Measurements from ENCODE around the gene RASSF9.

RASSF9 gene

DNA sequence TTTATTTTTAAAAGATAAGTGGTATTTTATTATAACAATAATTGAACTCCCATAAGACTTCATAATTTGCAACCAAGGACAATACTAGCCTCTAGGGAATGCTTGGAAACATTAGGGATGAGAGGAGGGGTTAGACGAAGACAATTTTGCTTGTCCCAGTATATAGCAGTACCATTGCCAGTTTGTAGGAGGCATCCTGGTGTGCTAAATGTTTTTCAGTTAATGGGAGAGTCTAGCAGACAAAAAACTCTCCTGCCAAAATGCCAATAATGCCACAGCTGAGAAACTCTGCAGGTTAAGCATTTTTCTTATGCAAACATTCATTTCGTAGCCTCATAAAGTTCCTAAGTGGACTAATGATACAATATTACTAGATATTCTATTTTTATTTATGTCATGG is 38.1 kb downstream of the RASSF9 start:
- H3K27ac ChIP-seq (ENCODE audit: low read depth in 2 of 2, low read length in 2 of 2): no peak overlapping the region
- no peaks in the 10 kb centered on the region for H3K27me3 ChIP-seq (ENCODE audit: control insufficient read depth in 2 of 2, insufficient read depth in 2 of 2, low read length in 2 of 2)
- H3K36me3 ChIP-seq (ENCODE audit: control insufficient read depth in 2 of 2, insufficient read depth in 2 of 2, low read length in 2 of 2): no peaks in the 10 kb centered on the region
- H3K9me3 ChIP-seq (ENCODE audit: control insufficient read depth in 2 of 2, low read length in 2 of 2): no peaks in the 10 kb centered on the region
- H3K4me3 ChIP-seq (ENCODE audit: low read length in 2 of 2): no peak overlapping the region
- H3K4me1 ChIP-seq (ENCODE audit: control insufficient read depth in 2 of 2, insufficient read depth in 2 of 2, low read length in 2 of 2): no peaks in the 10 kb centered on the region
- H3K9ac ChIP-seq (ENCODE audit: low read depth in 1 of 2, low read length in 2 of 2): no peak overlapping the region

DNA sequence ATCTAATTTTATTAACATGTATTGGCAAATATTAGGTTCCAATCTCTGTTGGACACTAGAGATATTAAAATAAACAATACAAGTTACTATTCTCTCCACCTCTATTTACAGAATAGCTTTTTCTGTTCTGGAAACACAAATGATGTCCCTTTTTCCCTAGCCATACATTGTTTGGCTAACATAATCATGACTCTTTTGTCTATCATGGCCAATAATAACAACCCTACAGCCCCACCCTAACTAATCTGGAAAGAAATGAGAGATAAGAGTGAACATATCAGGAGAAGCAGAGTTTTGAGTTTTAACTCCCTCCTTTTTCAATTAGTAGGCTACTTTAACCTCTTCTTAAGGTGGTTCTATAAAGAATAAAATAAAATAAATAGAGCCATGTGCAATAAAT is 40.2 kb downstream of the RASSF9 start:
- no peak overlapping the region for H3K27ac ChIP-seq (ENCODE audit: low read depth in 2 of 2, low read length in 2 of 2)
- H3K9me3 ChIP-seq (ENCODE audit: control insufficient read depth in 2 of 2, low read length in 2 of 2): no peaks in the 10 kb centered on the region
- no peaks in the 10 kb centered on the region for H3K36me3 ChIP-seq (ENCODE audit: control insufficient read depth in 2 of 2, insufficient read depth in 2 of 2, low read length in 2 of 2)
- no peak overlapping the region for H3K4me3 ChIP-seq (ENCODE audit: low read length in 2 of 2)
- H3K4me1 ChIP-seq (ENCODE audit: control insufficient read depth in 2 of 2, insufficient read depth in 2 of 2, low read length in 2 of 2): no peaks in the 10 kb centered on the region
- H3K9ac ChIP-seq (ENCODE audit: low read depth in 1 of 2, low read length in 2 of 2): no peak overlapping the region
- no peaks in the 10 kb centered on the region for H3K27me3 ChIP-seq (ENCODE audit: control insufficient read depth in 2 of 2, insufficient read depth in 2 of 2, low read length in 2 of 2)

DNA sequence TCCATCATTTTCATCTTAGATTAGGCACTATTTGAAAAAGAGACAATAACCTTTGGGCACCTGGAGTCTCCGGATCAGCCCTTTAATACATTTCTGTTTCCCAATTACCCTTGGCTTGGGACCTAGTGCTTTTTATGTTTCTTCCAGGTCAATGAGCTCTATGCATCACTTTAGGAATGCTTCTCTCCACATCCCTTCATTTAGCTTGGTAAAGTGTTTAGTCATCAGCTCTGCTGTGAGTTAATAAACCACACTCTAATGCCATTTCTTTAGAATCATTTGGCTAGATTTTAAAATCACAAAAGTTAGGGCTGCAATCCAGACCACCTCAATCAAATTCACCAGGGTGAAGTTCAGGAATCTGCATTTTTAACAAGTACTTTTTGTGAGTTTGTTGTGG is 41.7 kb downstream of the RASSF9 start:
- Histone ChIP-seq H3K4me1 (ENCODE audit: control insufficient read depth in 2 of 2, insufficient read depth in 2 of 2, low read length in 2 of 2) (no peaks in the 10 kb centered on the region), H3K27ac (ENCODE audit: low read depth in 2 of 2, low read length in 2 of 2) (no peak overlapping the region), H3K36me3 (ENCODE audit: control insufficient read depth in 2 of 2, insufficient read depth in 2 of 2, low read length in 2 of 2) (no peaks in the 10 kb centered on the region), H3K27me3 (ENCODE audit: control insufficient read depth in 2 of 2, insufficient read depth in 2 of 2, low read length in 2 of 2) (no peaks in the 10 kb centered on the region), H3K9ac (ENCODE audit: low read depth in 1 of 2, low read length in 2 of 2) (no peak overlapping the region), H3K9me3 (ENCODE audit: control insufficient read depth in 2 of 2, low read length in 2 of 2) (no peaks in the 10 kb centered on the region), H3K4me3 (ENCODE audit: low read length in 2 of 2) (no peak overlapping the region)

DNA sequence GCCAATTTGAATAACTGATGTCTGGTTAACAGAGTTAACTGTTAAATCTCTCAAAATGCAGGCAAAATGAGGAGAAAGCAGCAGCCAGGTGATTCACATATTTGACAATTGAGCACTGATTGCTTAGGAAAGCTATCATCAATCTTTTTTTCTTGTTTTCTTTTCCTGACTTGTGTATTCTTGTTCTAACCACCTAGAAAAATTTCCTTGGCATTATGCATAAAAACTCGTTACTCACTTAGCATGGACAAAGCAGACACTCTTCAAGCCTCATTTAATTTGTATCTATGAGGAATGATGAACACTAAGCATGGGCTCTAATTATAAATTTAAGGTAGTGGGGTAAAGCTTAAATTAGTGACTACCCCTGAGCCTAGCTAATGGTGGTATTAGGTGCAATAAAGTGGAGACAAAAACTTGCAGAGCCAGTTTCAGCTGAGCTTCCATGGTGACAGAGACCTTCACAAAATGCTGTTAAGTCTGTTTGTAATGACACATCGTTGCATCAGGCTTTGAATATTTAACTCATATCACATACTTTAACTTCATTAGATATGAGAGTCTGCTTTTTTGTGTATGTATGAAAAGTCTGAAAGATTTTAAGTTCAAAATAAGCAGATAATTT is 52.0 kb downstream of the RASSF9 start:
- Histone ChIP-seq H3K4me1 (ENCODE audit: control insufficient read depth in 2 of 2, insufficient read depth in 2 of 2, low read length in 2 of 2) (no peaks in the 10 kb centered on the region), H3K27me3 (ENCODE audit: control insufficient read depth in 2 of 2, insufficient read depth in 2 of 2, low read length in 2 of 2) (no peaks in the 10 kb centered on the region), H3K4me3 (ENCODE audit: low read length in 2 of 2) (no peak overlapping the region), H3K9me3 (ENCODE audit: control insufficient read depth in 2 of 2, low read length in 2 of 2) (no peaks in the 10 kb centered on the region), H3K9ac (ENCODE audit: low read depth in 1 of 2, low read length in 2 of 2) (no peak overlapping the region), H3K36me3 (ENCODE audit: control insufficient read depth in 2 of 2, insufficient read depth in 2 of 2, low read length in 2 of 2) (no peaks in the 10 kb centered on the region), H3K27ac (ENCODE audit: low read depth in 2 of 2, low read length in 2 of 2) (no peak overlapping the region)

DNA sequence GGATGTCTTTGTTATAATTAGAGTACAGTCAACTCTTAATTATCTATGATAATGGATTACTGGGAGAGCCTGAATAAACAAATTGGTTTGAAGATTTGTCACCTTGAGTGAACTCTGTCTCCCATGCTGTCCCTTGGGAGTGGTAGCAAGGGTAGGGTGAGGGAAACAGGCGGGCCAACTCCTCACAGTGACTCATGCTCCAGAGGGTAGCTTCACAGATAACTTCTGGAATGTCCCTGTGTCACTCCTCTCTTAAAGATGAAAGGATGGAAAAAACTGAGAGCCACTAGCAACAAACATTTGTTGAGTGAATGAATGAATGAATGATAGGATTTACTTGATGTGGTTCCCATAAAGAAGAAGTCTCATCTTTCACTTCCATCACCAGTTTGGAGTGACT is 53.5 kb downstream of the RASSF9 start:
- H3K4me1 ChIP-seq (ENCODE audit: control insufficient read depth in 2 of 2, insufficient read depth in 2 of 2, low read length in 2 of 2): no peaks in the 10 kb centered on the region
- no peak overlapping the region for H3K4me3 ChIP-seq (ENCODE audit: low read length in 2 of 2)
- H3K27me3 ChIP-seq (ENCODE audit: control insufficient read depth in 2 of 2, insufficient read depth in 2 of 2, low read length in 2 of 2): no peaks in the 10 kb centered on the region
- no peak overlapping the region for H3K9ac ChIP-seq (ENCODE audit: low read depth in 1 of 2, low read length in 2 of 2)
- no peaks in the 10 kb centered on the region for H3K36me3 ChIP-seq (ENCODE audit: control insufficient read depth in 2 of 2, insufficient read depth in 2 of 2, low read length in 2 of 2)
- no peaks in the 10 kb centered on the region for H3K9me3 ChIP-seq (ENCODE audit: control insufficient read depth in 2 of 2, low read length in 2 of 2)
- no peak overlapping the region for H3K27ac ChIP-seq (ENCODE audit: low read depth in 2 of 2, low read length in 2 of 2)

DNA sequence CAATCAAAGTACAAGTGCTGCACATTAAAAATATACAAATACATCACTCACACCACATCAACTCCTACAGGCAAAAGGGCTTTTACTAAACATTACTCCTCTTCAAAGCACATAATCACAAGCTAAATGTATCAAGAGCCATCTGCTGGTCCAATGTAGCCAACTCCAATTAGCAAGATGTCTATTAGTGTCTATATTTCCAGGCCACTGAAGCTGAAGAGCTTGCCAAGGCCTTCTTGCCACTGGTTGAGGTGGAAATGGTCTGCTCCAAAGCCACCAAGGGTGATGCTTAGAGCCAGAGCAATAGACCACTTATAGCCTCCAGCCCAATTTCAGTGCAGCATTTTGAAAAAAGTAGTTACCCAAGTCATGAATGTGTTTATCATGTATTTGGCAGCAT is 54.4 kb downstream of the RASSF9 start:
- no peaks in the 10 kb centered on the region for H3K4me1 ChIP-seq (ENCODE audit: control insufficient read depth in 2 of 2, insufficient read depth in 2 of 2, low read length in 2 of 2)
- H3K9ac ChIP-seq (ENCODE audit: low read depth in 1 of 2, low read length in 2 of 2): no peak overlapping the region
- H3K27me3 ChIP-seq (ENCODE audit: control insufficient read depth in 2 of 2, insufficient read depth in 2 of 2, low read length in 2 of 2): no peaks in the 10 kb centered on the region
- no peak overlapping the region for H3K4me3 ChIP-seq (ENCODE audit: low read length in 2 of 2)
- H3K36me3 ChIP-seq (ENCODE audit: control insufficient read depth in 2 of 2, insufficient read depth in 2 of 2, low read length in 2 of 2): no peaks in the 10 kb centered on the region
- H3K27ac ChIP-seq (ENCODE audit: low read depth in 2 of 2, low read length in 2 of 2): no peak overlapping the region
- no peaks in the 10 kb centered on the region for H3K9me3 ChIP-seq (ENCODE audit: control insufficient read depth in 2 of 2, low read length in 2 of 2)

DNA sequence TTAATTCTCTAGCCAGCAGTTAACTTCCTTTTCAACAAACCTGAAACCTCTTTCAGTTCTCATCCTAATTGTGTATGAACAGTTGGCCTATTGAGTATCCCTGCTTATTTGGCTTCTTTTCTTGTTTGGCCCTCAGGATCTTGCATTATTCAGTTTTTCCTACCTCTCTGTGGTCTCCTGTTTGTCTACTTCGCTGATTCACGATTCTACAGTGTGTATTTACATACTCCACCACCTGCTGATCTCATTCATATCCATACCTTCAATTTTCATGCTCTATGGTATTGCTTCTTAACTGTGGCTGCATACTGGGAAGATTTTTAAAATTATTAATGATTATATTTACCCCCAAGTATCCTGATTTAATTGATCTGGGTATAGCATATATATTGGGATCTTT is 56.4 kb downstream of the RASSF9 start:
- no peaks in the 10 kb centered on the region for H3K4me1 ChIP-seq (ENCODE audit: control insufficient read depth in 2 of 2, insufficient read depth in 2 of 2, low read length in 2 of 2)
- H3K4me3 ChIP-seq (ENCODE audit: low read length in 2 of 2): no peak overlapping the region
- no peak overlapping the region for H3K27ac ChIP-seq (ENCODE audit: low read depth in 2 of 2, low read length in 2 of 2)
- H3K27me3 ChIP-seq (ENCODE audit: control insufficient read depth in 2 of 2, insufficient read depth in 2 of 2, low read length in 2 of 2): no peaks in the 10 kb centered on the region
- no peaks in the 10 kb centered on the region for H3K9me3 ChIP-seq (ENCODE audit: control insufficient read depth in 2 of 2, low read length in 2 of 2)
- no peaks in the 10 kb centered on the region for H3K36me3 ChIP-seq (ENCODE audit: control insufficient read depth in 2 of 2, insufficient read depth in 2 of 2, low read length in 2 of 2)
- H3K9ac ChIP-seq (ENCODE audit: low read depth in 1 of 2, low read length in 2 of 2): no peak overlapping the region

DNA sequence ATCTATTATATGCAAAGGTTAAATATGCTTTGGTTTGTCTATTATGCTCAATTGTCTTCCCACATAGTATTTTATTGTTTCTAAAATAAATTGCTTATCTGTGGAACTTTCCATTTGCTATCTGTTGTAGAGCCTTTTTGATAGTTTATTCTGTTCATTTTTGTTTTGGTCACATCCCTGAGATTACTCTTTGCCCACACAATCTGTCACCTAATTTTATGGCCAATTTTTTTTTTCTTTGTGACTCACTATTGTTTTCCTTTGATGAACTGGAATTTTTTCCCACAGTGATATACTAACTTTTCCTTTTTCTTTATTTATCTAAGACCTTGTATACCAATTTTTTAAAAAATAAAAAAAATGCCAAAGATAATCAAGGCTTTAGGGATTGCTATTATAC is 61.1 kb downstream of the RASSF9 start:
- Histone ChIP-seq H3K9me3 (ENCODE audit: control insufficient read depth in 2 of 2, low read length in 2 of 2) (no peaks in the 10 kb centered on the region), H3K9ac (ENCODE audit: low read depth in 1 of 2, low read length in 2 of 2) (no peak overlapping the region), H3K27me3 (ENCODE audit: control insufficient read depth in 2 of 2, insufficient read depth in 2 of 2, low read length in 2 of 2) (no peaks in the 10 kb centered on the region), H3K4me3 (ENCODE audit: low read length in 2 of 2) (no peak overlapping the region), H3K4me1 (ENCODE audit: control insufficient read depth in 2 of 2, insufficient read depth in 2 of 2, low read length in 2 of 2) (no peaks in the 10 kb centered on the region), H3K27ac (ENCODE audit: low read depth in 2 of 2, low read length in 2 of 2) (no peak overlapping the region), H3K36me3 (ENCODE audit: control insufficient read depth in 2 of 2, insufficient read depth in 2 of 2, low read length in 2 of 2) (no peaks in the 10 kb centered on the region)

DNA sequence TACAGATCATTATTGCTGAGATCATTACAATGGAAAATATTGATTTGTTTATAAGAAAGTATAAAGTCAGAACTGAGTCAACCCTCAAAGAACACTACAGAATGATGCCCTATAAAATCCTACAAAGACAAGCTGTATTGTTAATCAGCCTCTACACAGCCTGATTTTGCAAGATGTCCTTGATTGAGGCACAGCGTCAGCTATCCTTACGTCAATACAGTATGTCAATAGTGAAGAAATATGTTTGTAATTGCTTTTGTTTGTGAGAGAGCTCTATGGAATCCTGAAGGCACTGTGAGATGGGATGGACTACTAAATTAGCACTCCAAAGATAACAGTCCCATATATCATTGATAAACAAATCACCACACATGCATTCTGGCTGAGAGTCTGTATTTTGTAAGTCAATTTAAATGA is 70.7 kb downstream of the RASSF9 start:
- Histone ChIP-seq H3K9me3 (ENCODE audit: control insufficient read depth in 2 of 2, low read length in 2 of 2) (no peaks in the 10 kb centered on the region), H3K27me3 (ENCODE audit: control insufficient read depth in 2 of 2, insufficient read depth in 2 of 2, low read length in 2 of 2) (no peaks in the 10 kb centered on the region), H3K27ac (ENCODE audit: low read depth in 2 of 2, low read length in 2 of 2) (no peak overlapping the region), H3K36me3 (ENCODE audit: control insufficient read depth in 2 of 2, insufficient read depth in 2 of 2, low read length in 2 of 2) (no peaks in the 10 kb centered on the region), H3K9ac (ENCODE audit: low read depth in 1 of 2, low read length in 2 of 2) (no peak overlapping the region), H3K4me3 (ENCODE audit: low read length in 2 of 2) (no peak overlapping the region), H3K4me1 (ENCODE audit: control insufficient read depth in 2 of 2, insufficient read depth in 2 of 2, low read length in 2 of 2) (no peaks in the 10 kb centered on the region)

DNA sequence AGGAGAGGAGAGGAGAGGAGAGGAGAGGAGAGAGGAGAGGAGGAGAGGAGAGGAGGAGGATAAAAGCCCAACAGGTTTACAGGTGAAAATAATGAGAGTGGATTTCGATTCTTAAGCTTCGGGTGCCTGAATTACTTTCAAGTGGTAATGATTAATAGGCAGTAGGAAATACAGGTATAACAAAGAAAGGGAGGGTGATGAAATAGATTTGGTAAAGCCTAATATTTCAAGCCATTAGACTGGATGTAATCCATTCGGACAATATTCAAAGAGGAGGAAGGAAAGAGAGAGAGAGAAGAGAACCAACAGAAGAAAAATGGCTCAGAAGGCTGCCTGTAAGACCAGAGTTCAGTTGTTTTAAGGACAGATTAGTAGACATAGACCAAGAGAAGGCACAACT is 76.6 kb downstream of the RASSF9 start:
- H3K9me3 ChIP-seq (ENCODE audit: control insufficient read depth in 2 of 2, low read length in 2 of 2): no peaks in the 10 kb centered on the region
- no peaks in the 10 kb centered on the region for H3K36me3 ChIP-seq (ENCODE audit: control insufficient read depth in 2 of 2, insufficient read depth in 2 of 2, low read length in 2 of 2)
- H3K9ac ChIP-seq (ENCODE audit: low read depth in 1 of 2, low read length in 2 of 2): no peak overlapping the region
- H3K4me1 ChIP-seq (ENCODE audit: control insufficient read depth in 2 of 2, insufficient read depth in 2 of 2, low read length in 2 of 2): no peaks in the 10 kb centered on the region
- no peak overlapping the region for H3K4me3 ChIP-seq (ENCODE audit: low read length in 2 of 2)
- H3K27me3 ChIP-seq (ENCODE audit: control insufficient read depth in 2 of 2, insufficient read depth in 2 of 2, low read length in 2 of 2): no peaks in the 10 kb centered on the region
- H3K27ac ChIP-seq (ENCODE audit: low read depth in 2 of 2, low read length in 2 of 2): no peak overlapping the region

DNA sequence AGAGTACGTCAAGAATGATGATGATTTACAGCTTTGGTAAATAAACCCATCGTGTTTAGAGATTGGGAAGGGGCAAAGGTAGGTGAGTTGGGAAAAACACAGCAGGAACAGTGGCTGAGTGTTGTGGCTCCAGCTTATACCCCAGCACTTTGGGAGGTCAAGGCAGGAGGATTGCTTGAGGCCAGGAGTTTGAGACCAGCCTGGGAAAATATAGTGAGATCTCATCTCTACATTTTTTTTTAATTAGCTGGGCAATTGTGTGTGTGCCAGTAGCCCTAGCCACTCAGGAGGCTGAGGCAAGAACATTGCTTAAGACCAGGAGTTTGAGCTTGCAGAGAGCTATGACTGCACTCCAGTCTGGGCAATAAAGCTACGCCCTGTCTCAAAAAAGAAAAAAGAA is 77.1 kb downstream of the RASSF9 start:
- Histone ChIP-seq H3K4me3 (ENCODE audit: low read length in 2 of 2) (no peak overlapping the region), H3K9ac (ENCODE audit: low read depth in 1 of 2, low read length in 2 of 2) (no peak overlapping the region), H3K4me1 (ENCODE audit: control insufficient read depth in 2 of 2, insufficient read depth in 2 of 2, low read length in 2 of 2) (no peaks in the 10 kb centered on the region), H3K27ac (ENCODE audit: low read depth in 2 of 2, low read length in 2 of 2) (no peak overlapping the region), H3K9me3 (ENCODE audit: control insufficient read depth in 2 of 2, low read length in 2 of 2) (no peaks in the 10 kb centered on the region), H3K27me3 (ENCODE audit: control insufficient read depth in 2 of 2, insufficient read depth in 2 of 2, low read length in 2 of 2) (no peaks in the 10 kb centered on the region), H3K36me3 (ENCODE audit: control insufficient read depth in 2 of 2, insufficient read depth in 2 of 2, low read length in 2 of 2) (no peaks in the 10 kb centered on the region)

Data from mucosa of rectum (tissue), 2 donors.